Sciatic nerve (tissue), 2 donors: ENCODE results near the gene SFI1. TPM values are rescaled to one million over a fixed set of nuclear protein-coding genes. Genes with fewer than 3 reads are reported as not detected.

ENCODE experiments used
- ATAC-seq: fragments of 200-7000 bp; cut with Tn5 transposase; one replicate; pipeline ENCODE4 v1.9.1; 2020; ENCODE audit warnings: mild to moderate bottlenecking, moderate library complexity
- DNase-seq: peaks from one replicate; pipeline ENCODE4 v3.0.0-alpha.2; 2020; ENCODE audit warnings: low spot score
- intact Hi-C: fragments of 100-400 bp; cut with DNase I; formaldehyde crosslinking; loops from one replicate; pipeline ENCODE4 v1.14.2; 2022
- total RNA-seq: library from RNA; stranded (reverse); fragmentation: NEBNext Ultra II Directional; extraction: Animal tissue kit (Norgen Biotek cat#: 25700); gene quantifications from one replicate; pipeline ENCODE4 v1.2.1, GENCODE V29; 2021
- donor health status: DM: no; HTN: no; CAD: no.
- donor health status: DM: no; HTN: no; CAD: no.

The SFI1 gene
- total RNA-seq, 1 donor from 2014 or later, result 49.8 TPM

DNA sequence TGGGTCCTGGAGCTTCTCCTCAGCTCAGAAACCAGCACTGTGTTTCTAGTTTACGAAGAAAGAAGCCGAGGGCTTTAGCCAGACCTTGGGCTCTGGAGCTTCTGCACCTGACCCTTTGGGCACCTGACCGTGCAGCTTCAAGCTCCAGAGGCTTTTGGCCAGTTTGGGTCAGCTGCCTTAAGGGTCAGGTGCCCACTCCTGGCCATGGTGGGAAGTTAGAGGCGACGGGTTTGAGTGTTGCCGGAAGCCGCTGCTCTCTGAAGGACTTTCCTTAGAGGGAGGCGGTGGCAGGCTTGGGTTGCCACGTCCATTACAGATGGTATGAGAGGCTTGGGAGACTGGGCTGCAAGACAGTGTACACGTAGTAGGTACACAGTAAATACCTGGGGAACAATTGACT is 113.4 kb downstream of the SFI1 start:
- intact Hi-C loops, result no loop called here
- DNase-seq (no peak), ATAC-seq (no peak)

DNA sequence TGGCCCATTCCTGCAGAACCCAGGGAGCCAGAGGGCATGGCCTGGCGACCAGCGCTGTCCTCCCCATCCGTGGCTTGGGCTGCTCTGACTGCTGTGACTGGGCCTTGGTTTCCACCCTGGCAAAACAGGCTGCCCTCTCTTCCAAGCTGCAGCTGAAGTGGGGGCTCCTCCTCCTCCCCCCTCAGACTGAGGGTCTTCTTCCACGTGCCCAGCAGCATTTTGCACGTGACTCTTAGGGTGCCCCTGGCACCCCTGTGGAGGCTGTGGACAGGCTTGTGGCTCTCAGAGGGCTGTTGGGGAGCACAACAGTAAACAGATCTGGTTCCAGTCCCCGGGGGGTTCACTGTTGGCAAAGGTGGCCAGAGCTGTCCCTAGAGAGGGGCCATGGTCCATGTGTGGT is 114.3 kb downstream of the SFI1 start:
- DNase-seq (no peak), ATAC-seq (no peak)
- intact Hi-C loops, result no loop called here

DNA sequence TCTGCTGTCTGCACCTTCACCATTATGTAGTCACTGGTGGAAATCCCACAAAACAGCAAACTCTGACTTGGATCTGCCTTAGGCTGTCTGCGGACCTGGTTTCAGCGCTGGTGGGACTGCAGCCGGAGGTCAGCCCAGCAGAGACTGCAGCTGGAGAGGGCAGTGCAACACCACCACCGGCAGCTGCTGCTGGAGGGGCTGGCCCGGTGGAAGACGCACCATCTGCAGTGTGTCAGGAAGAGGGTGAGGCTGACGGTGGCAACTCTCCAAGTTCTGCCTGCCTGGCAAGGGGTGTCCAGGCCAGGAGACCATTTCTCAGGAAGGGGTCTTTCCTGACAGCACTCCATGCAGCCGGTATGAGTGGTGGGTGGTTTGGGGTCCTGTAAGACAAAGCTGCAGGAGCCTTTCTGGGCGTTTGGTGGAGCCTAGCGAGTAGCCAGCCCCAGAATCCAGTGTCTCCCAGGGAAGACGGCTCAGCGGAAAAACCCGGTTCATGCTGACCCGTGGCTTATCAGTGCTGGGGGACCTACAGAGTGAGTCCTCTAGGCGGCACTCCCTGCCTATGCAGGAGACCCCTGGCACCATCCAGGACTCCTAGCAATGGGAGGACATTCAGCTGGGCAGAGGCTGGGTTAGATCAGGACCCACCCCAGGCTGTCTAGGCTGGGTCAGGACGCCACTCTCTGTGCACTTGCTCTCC is 114.9 kb downstream of the SFI1 start:
- ATAC-seq (peak; percentile 29), DNase-seq (no peak)
- intact Hi-C loops, result no loop called here

DNA sequence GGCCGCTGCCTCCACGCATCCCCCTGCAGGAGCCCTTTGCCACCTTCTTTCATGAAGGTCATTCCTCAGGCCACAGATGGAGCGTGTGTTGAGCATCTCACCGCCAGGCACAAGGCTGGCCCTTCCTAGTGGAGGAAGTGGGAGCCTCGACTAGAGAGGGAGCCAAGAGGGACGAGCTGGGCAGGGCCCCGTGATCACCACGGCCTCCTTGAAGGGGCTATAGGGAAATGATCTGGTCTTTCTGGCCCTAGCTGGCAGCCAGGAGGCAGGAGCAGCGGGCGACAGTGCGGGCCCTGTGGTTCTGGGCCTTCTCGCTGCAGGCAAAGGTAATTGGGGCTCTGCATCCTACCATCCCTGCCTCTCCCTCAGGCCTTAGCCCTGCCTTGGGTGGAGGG is 116.6 kb downstream of the SFI1 start:
- intact Hi-C loops, result no loop called here
- ATAC-seq (no peak), DNase-seq (no peak)

GRCh38 chr22:31613286-31613903 is 117.1 kb downstream of the SFI1 start:
- ATAC-seq, result no peak
- no peak for DNase-seq
- intact Hi-C loops, result no loop called here

DNA sequence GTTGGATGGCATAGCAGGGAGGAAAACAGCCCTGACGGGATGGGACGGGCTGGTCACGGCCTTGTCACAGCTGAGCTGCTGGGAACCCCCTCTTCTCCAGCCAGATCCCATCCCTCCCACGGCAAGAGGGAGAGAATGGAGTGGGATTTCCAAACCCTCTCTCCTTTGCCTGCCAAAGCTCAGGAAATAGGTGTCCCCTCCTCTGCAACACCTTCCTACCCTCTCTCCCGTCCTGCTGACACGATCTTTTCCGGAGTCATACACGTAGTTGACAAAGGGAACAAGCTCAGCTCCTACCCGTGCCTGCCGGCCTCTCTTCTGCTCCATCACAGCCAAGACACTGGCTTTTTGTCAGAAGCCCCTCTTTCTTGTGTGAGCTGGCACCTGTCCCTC is 117.6 kb downstream of the SFI1 start:
- DNase-seq, result no peak
- no peak for ATAC-seq
- intact Hi-C loops, result no loop called here

GRCh38 chr22:31614781-31615490 is 118.6 kb downstream of the SFI1 start:
- ATAC-seq, result no peak
- DNase-seq, result no peak
- intact Hi-C loops, result no loop called here

DNA sequence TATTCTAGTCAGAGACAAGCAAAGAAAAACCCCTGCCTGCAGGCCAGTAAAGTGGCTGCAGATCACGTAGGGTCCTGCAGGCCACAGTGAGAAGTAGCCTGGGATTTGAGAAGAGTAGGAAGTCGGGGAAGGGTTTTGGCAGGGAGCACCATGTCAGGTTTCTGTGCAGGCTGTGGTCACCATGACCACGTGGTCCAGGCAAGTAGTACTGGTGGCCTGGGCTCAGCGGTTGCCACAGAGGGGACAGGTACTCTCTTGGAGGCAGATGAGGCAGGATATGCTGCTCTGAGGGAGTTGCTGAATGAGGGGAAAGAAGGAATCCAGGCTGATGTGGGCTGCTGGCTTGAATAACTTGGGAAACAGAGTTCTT is 119.1 kb downstream of the SFI1 start:
- intact Hi-C loops, result no loop called here
- DNase-seq (no peak), ATAC-seq (no peak)

GRCh38 chr22:31615940-31616314 is 119.6 kb downstream of the SFI1 start:
- DNase-seq (no peak), ATAC-seq (no peak)
- intact Hi-C loops, result no loop called here

DNA sequence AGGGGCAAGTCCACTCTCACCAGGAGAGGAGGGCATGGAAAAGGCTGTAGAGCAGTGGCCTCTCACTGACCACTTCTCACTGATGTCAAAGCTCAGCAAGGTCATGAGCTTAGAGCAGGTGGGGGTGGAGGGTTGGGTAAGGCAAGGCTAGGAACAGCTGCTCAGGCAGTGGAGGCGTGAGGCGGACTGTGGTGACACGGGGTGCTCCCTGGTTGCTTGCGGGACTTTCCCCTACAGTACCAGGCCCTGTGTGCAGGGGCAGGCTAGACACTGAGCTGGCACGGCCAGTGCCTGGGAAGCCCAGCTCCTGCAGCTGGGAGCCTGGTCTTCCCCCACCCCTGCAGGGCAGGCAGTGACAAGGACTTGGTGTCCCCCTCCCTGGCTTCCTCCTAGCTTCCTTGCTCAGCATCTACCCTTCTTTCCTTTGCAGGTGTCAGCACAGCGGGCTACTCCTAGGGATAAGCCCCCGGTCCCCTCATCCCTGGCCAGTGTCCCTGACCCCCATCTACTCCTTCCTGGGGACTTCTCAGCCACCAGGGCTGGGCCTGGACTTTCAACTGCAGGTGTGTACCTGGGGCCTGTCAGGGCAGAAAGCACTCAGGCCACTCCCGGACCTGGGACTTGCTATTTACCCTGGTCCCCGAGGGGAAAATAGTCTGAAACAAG is 120.1 kb downstream of the SFI1 start:
- DNase-seq (no peak), ATAC-seq (peak; percentile 13)
- intact Hi-C loops, result no loop called here

DNA sequence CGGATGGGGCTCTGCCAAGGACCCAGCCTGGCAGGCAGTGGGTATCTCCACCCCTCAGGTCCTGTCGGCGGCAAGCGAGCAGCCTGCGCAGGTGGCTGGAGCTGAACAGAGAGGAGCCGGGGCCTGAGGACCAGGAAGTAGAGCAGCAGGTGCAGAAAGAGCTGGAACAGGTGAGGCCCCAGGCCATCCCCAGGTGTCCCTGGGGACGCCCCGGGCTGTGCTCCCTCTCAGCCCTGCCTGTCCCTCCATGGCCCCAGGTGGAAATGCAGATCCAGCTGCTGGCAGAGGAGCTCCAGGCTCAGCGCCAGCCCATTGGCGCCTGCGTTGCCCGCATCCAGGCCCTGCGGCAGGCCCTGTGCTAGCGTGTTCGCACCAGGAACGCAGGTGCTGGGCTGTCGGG is 121.7 kb downstream of the SFI1 start:
- DNase-seq, result no peak
- ATAC-seq, result no peak
- intact Hi-C loops, result no loop called here

GRCh38 chr22:31618471-31619176 is 122.3 kb downstream of the SFI1 start:
- intact Hi-C loops, result no loop called here
- DNase-seq (no peak), ATAC-seq (no peak)

GRCh38 chr22:31619611-31620300 is 123.4 kb downstream of the SFI1 start:
- intact Hi-C loops, result loop anchor here (10.0 kb wide), 1 partner anchor 65 kb away; no protein-coding TSS in a partner anchor
- no peak for ATAC-seq
- no peak for DNase-seq

- intact Hi-C loops, result loop anchor here (10.0 kb wide), 1 partner anchor 66 kb away; no protein-coding TSS in a partner anchor
- no peak for ATAC-seq
- no peak for DNase-seq
Observed at GRCh38 chr22:31620756-31621480, 124.6 kb downstream of the SFI1 start.

DNA sequence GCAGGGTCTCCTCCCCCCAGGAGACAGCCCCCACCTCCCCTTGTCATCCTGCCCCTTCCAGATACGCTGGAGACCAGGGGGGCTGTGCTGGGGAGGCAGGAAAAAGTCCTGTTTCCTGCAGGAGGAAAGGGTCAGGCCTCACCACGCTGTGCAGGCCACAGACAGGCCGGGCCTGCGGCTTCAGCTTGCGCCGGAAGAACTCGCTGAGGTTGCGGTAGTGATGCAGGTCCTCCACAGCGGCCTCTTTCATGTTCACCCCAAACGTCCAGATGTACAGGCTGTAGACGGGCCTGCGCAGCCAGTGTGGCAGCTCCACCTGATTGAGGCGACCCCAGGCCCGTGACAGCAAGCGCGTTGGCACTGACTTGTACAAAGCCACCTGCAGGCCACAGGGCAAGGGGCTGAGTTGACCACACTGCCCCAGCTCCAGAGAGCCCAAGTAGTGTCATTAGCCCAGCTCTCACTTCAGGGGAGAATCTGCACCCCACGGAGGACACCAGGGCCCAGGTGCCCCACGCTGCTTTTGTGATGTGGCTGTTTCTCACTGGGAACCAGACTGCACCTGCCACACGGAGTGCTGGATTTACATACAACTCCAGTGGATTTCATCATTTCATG is 125.3 kb downstream of the SFI1 start:
- intact Hi-C loops, result loop anchor here (10.0 kb wide), 1 partner anchor 67 kb away; no protein-coding TSS in a partner anchor
- DNase-seq, result no peak
- no peak for ATAC-seq

DNA sequence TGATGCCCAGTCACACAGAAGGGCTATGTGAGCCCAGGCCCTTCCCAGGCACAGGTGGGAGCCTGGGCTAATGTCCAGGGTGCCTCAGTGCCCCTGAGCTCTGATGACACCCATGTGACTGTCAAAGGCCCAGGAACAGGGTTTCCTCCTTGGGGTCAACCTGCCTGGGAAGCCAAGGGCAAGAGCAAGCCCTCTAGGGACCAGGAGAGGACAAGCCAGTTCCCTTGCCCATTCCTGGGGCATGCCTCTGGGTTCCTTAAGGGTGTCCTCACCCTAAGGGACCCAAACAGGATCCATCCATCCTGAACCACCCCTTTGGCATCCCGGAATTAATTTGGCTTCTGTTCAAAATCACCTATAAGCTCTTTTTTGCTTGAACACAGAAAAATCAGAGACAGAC is 126.6 kb downstream of the SFI1 start:
- ATAC-seq (no peak), DNase-seq (no peak)
- intact Hi-C loops, result loop anchor here (10.0 kb wide), 1 partner anchor 68 kb away; no protein-coding TSS in a partner anchor

- intact Hi-C loops, result loop anchor here (10.0 kb wide), 1 partner anchor 69 kb away; no protein-coding TSS in a partner anchor
- ATAC-seq, result no peak
- no peak for DNase-seq
Observed at GRCh38 chr22:31623592-31624304, 127.4 kb downstream of the SFI1 start.
